AG04449 (cell line): ENCODE results near the gene WDR93.

Experiments
- CTCF ChIA-PET: fragments of 350-600 bp; formaldehyde crosslinking; extraction: SDS; loops from one replicate; lab custom pipeline; 2021; ENCODE audit warnings: antibody characterized with exemption; lab: Yijun Ruan, JAX
- POLR2A ChIA-PET: fragments of 400-600, 350-600 bp; formaldehyde crosslinking; extraction: SDS; loops from one replicate; lab custom pipeline; 2020; ENCODE audit warnings: antibody characterized with exemption, inconsistent platforms; lab: Yijun Ruan, JAX
- DNase-seq: peaks from one replicate; pipeline ENCODE4 v3.0.0-alpha.2; 2010; ENCODE audit warnings: low read depth, low spot score
- H3K4me3 ChIP-seq: 2 replicates; pipeline ENCODE4 v1.5.1; 2011; ENCODE audit warnings: low read depth, mild to moderate bottlenecking, control low read depth, low read length
- TF ChIP-seq, protein P1 (sequence below): IDR thresholded peaks from one replicate; pipeline ENCODE4 v1.5.1; 2011; ENCODE audit warnings: mild to moderate bottlenecking, moderate library complexity, low read length, control low read depth, inconsistent platforms; ENCODE audit not compliant: insufficient read depth; ENCODE audit errors: missing control alignments

The WDR93 gene

DNA sequence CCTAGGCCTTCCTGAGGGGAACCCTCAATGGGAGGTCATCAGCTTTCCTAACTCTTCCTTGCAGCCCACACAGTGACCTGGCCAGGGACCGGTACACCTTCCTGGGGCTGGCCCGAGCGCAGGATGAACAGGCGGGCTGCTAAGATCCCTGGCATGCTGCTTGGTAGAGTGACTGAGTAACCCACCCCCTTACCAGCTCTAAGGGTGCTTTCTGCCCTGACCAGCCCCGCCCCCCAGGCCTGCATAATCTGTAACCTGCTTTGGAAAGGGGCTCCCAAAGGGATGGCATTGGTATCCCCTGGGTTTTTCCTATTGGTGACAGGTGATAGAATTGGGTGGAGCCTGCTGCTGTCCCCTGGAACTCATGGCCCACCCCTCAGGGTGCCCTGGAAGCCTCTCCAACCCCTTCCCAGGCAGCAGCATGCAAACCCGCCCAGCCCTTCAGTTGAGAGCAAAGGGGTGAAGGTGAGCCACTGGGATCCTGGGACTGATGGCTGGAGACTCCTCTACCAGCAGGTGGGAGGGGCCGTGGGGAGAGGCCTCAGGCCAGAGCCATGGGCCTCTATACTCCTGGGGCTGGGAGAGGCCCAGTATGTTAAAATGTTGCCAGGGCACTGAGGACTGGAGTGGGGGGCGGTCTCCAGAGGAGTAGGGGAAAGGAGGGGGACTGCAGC is 24.3 kb upstream of the WDR93 start:
- ChIA-PET POLR2A (no interaction called here), CTCF (interaction anchor here (1.0 to 1.1 kb wide), 2 partner anchors 208 to 222 kb away, joined by 3 read pairs; no protein-coding TSS in a partner anchor)
- no peak overlapping the region for H3K4me3 ChIP-seq
- no peak for DNase-seq
- TF ChIP-seq, protein P1, sequence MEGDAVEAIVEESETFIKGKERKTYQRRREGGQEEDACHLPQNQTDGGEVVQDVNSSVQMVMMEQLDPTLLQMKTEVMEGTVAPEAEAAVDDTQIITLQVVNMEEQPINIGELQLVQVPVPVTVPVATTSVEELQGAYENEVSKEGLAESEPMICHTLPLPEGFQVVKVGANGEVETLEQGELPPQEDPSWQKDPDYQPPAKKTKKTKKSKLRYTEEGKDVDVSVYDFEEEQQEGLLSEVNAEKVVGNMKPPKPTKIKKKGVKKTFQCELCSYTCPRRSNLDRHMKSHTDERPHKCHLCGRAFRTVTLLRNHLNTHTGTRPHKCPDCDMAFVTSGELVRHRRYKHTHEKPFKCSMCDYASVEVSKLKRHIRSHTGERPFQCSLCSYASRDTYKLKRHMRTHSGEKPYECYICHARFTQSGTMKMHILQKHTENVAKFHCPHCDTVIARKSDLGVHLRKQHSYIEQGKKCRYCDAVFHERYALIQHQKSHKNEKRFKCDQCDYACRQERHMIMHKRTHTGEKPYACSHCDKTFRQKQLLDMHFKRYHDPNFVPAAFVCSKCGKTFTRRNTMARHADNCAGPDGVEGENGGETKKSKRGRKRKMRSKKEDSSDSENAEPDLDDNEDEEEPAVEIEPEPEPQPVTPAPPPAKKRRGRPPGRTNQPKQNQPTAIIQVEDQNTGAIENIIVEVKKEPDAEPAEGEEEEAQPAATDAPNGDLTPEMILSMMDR: no peak

DNA sequence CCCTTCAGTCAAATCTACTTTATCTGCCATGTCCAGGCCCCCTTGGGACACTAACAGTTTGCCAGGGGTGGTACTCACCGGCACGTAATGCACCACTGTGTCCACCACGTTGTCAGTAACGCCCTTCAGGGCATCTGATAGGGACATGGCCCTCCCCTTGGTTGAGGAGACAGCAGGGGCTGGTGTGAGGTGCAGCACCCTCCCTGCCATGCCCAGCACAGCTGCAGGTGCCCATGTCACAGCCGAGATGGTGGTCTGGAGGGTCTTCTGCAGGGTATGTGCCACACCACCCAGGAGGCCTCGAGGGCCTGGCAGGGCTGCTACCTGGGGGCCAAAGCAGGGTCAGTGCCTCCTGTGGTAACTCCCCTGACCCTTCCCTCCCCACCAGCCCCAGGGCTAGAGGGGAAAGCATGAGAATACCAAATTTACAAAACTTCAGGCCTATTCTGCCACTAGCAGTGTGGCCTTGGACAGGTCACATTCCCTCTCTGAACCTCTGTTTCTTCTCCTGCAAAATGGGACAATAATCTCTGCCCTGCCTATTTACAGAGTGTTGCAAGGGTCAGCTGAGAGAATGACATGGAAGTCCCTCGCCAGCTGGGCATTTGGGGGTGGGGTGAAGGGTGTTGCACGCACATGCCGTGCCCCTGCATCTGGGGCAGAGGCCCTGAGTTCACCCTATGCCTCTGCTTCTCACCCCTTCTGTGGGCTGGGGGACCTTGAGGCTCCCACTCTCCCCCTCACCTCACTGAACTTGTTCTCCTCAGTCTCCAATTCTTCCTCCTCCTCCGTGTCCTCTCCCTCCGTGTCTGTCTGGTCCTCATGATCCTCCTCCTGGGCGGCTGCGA is 23.5 kb upstream of the WDR93 start:
- POLR2A ChIA-PET: no interaction called here
- DNase-seq: no peak
- TF ChIP-seq, protein P1: no peak
- H3K4me3 ChIP-seq: no peak overlapping the region
- CTCF ChIA-PET: no interaction called here

DNA sequence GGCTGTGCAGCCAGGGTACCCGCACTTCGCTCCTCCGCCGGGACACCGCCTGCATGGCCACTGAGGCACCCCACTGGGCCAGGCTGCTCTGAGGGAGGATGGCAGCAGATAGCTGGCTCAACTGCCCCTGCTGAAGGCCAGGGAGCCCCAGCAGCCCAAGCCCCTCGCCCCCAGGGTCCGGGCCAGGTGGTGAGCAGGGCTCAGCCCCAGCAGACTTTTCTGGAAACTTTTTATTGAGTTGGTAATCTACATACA is 23.0 kb upstream of the WDR93 start:
- H3K4me3 ChIP-seq: no peak overlapping the region
- POLR2A ChIA-PET: no interaction called here
- TF ChIP-seq, protein P1: no peak
- CTCF ChIA-PET: interaction anchor here (0.7 kb wide), 1 partner anchor 21 kb away, joined by 3 read pairs; no protein-coding TSS in a partner anchor
- DNase-seq: no peak

DNA sequence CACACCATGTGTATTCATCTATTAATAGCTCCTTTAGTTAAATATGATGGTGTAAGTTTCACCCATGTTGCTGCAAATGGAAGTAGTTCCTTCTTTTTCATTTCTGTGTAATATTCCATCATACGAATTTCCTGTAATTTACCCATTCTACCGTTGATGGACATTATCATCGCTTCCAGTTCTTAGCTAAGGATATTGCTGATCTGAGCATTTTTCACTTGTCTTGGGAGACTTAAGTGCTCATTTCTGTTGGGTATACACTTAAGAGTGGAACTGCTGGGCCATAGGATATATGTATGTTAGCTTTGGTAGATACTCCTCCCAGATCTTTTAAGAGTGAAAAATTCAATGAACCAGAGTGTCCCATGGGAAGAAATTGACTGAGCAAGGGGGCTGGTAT is 22.4 kb upstream of the WDR93 start:
- no peak overlapping the region for H3K4me3 ChIP-seq
- TF ChIP-seq, protein P1: no peak
- no peak for DNase-seq
- ChIA-PET CTCF (interaction anchor here (0.7 to 1.4 kb wide), 2 partner anchors 21 to 220 kb away, joined by 3 to 4 read pairs; no protein-coding TSS in a partner anchor), POLR2A (interaction anchor here (0.6 kb wide), 1 partner anchor 182 kb away, joined by 3 read pairs; no protein-coding TSS in a partner anchor)

DNA sequence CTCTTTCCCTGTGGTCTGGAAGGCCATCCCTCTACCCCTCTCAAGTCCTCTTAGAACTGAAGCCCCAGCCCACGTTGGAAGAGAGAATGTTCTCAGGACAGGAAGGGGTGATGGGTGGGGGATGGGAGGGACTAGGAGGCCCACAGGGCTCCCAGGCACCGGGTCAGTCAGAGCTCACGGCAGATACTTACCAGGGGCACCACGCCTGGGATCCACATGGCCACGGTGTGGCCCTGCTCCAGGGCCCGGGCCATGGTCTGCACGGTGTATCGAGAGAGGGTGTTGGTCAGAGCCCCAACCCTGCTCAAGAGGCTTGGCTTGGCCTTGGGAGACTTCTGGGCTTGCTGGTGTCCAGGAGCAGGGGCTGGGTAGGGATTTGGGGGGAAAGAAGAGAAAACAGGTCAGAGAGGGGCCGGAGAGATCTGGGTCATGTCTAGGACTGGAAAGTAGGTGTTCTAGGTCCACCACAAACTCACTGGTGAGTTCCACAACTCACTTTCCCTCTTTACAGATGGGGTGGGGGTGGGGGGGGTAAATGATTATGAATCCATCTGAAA is 21.2 kb upstream of the WDR93 start:
- DNase-seq: no peak
- CTCF ChIA-PET: interaction anchor here (1.4 kb wide), 1 partner anchor 219 kb away, joined by 4 read pairs; no protein-coding TSS in a partner anchor
- POLR2A ChIA-PET: no interaction called here
- H3K4me3 ChIP-seq: no peak overlapping the region
- TF ChIP-seq, protein P1: no peak

DNA sequence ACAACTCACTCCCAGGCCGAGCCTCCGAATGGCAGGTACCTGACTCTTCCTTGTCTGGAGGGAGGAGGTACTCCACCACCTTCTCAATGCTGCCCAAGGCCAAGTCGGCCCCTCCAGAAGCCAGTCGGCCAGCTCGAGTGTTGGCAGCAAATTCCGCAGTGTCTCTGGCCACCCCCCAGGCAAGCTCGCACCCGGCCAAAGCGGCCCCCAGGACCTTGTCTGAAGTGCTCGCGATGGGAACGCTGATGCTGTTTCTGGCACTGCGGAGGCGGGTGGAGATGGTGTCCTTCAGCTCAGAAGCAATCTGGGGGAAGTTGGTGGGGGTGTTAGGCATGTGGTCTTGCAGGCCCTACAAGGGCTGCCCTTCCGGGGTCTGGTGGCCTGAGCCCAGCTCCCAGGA is 20.7 kb upstream of the WDR93 start:
- DNase-seq: no peak
- ChIA-PET POLR2A (no interaction called here), CTCF (interaction anchor here (1.0 to 1.6 kb wide), 2 partner anchors 9 to 22 kb away, joined by 3 to 4 read pairs; no protein-coding TSS in a partner anchor)
- TF ChIP-seq, protein P1: no peak
- no peak overlapping the region for H3K4me3 ChIP-seq
